HepG2 (cell line): ENCODE results near the gene SLC7A8. TPM values are rescaled to one million over a fixed set of nuclear protein-coding genes. Genes with fewer than 3 reads are reported as not detected.
A peak's percentile ranks its signal among the peaks of the same experiment; 100 is the strongest.

Source experiments
- BRCA1 ChIP-seq: sonication (generic); formaldehyde crosslinking; IDR thresholded peaks from 2 replicates; pipeline ENCODE4 v1.4.0; 2020; ENCODE audit warnings: missing genetic modification reagents
- KMT2B ChIP-seq: IDR thresholded peaks from 2 replicates; pipeline ENCODE4 v1.6.1; 2016; ENCODE audit warnings: missing genetic modification reagents, missing compliant biosample characterization
- NFE2 ChIP-seq: sonication (generic); formaldehyde crosslinking; IDR thresholded peaks from 2 replicates; pipeline ENCODE4 v1.4.0; 2020; ENCODE audit warnings: missing genetic modification reagents
- RAD21 ChIP-seq: fragments of 450-650 bp; formaldehyde crosslinking; IDR thresholded peaks from 2 replicates; pipeline ENCODE4 v1.5.0; 2020; ENCODE audit warnings: mild to moderate bottlenecking
- RARA ChIP-seq: IDR thresholded peaks from 2 replicates; pipeline ENCODE4 v1.6.1; 2016; ENCODE audit warnings: missing genetic modification reagents, missing compliant biosample characterization
- RORA ChIP-seq: sonication (generic); formaldehyde crosslinking; IDR thresholded peaks from 2 replicates; pipeline ENCODE4 v1.5.0; 2020; ENCODE audit warnings: mild to moderate bottlenecking, missing genetic modification reagents, moderate library complexity
- SIN3A ChIP-seq: IDR thresholded peaks from 2 replicates; pipeline ENCODE4 v1.6.1; 2011; ENCODE audit warnings: low read depth, mild to moderate bottlenecking, control low read depth, low read length, borderline replicate concordance
- STAG1 ChIP-seq: sonication (generic); formaldehyde crosslinking; IDR thresholded peaks from 2 replicates; pipeline ENCODE4 v1.4.0; 2020; ENCODE audit warnings: missing genetic modification reagents
- SUZ12 ChIP-seq: fragments of 150-350 bp; IDR thresholded peaks from 2 replicates; pipeline ENCODE4 v1.6.1; 2014; ENCODE audit warnings: low read depth, low read length
- TBL1XR1 ChIP-seq: fragments of 150-350 bp; IDR thresholded peaks from 2 replicates; pipeline ENCODE4 v1.6.1; 2014; ENCODE audit warnings: borderline replicate concordance, low read length; ENCODE audit not compliant: partially characterized antibody
- ZC3H13 ChIP-seq: sonication (generic); formaldehyde crosslinking; IDR thresholded peaks from 2 replicates; pipeline ENCODE4 v1.8.1; 2023; ENCODE audit warnings: mild to moderate bottlenecking, missing genetic modification reagents, moderate library complexity
- ZFP36L1 ChIP-seq: sonication (generic); formaldehyde crosslinking; IDR thresholded peaks from 2 replicates; pipeline ENCODE4 v1.8.0; 2022; ENCODE audit warnings: mild to moderate bottlenecking, missing genetic modification reagents, moderate library complexity
- ZMAT3 ChIP-seq: sonication (generic); formaldehyde crosslinking; conservative IDR thresholded peaks from 2 replicates; pipeline ENCODE4 v1.7.0; 2021; ENCODE audit warnings: missing genetic modification reagents
- ZNF263 ChIP-seq: sonication (generic); formaldehyde crosslinking; IDR thresholded peaks from 2 replicates; pipeline ENCODE4 v1.4.0; 2020; ENCODE audit warnings: missing genetic modification reagents
- ZNF570 ChIP-seq: sonication (generic); formaldehyde crosslinking; IDR thresholded peaks from 2 replicates; pipeline ENCODE4 v1.4.0; 2020; ENCODE audit warnings: mild to moderate bottlenecking, missing genetic modification reagents, borderline replicate concordance
- ZNF572 ChIP-seq: sonication (generic); formaldehyde crosslinking; IDR thresholded peaks from 2 replicates; pipeline ENCODE4 v1.5.1; 2020; ENCODE audit warnings: mild to moderate bottlenecking, missing genetic modification reagents
- ZNF652 ChIP-seq: IDR thresholded peaks from 2 replicates; pipeline ENCODE4 v1.6.1; 2016; ENCODE audit warnings: low read depth, borderline replicate concordance
- ZSCAN30 ChIP-seq: sonication (generic); formaldehyde crosslinking; IDR thresholded peaks from 2 replicates; pipeline ENCODE4 v1.5.0; 2020; ENCODE audit warnings: mild to moderate bottlenecking, missing genetic modification reagents
- polyA plus RNA-seq, 8 experiments: library from polyadenylated mRNA; depleted of rRNA in 3 of 8; stranded (reverse) in 7 of 8; unstranded in 1 of 8; fragments of >200 nt; fragmentation: Illumina TruSeq in 4 of 8; extraction: Trizol in 4 of 8; gene quantifications; 2 replicates each; pipeline versions ENCODE4 v1.2.1 to v1.2.3, GENCODE V29; 2011 to 2016; ENCODE audit warnings: low read depth in 4 of 8, missing spikeins in 1 of 8, mixed read lengths in 1 of 8; ENCODE audit not compliant: insufficient read depth in 1 of 8
- total RNA-seq, 5 experiments: library from RNA; depleted of rRNA; stranded (reverse); fragments of >200 nt; fragmentation: Illumina TruSeq; extraction: Trizol; gene quantifications; 2 replicates each; pipeline ENCODE4 v1.2.3, GENCODE V29; 2016; ENCODE audit warnings: low read depth in 1 of 5
- TF ChIP-seq, protein P1 (sequence below): IDR thresholded peaks from 2 replicates; pipeline ENCODE4 v1.6.1; 2016; ENCODE audit warnings: missing biosample characterization, missing genetic modification reagents, low read depth
- TF ChIP-seq, protein P2 (sequence below): sonication (generic); formaldehyde crosslinking; IDR thresholded peaks from 2 replicates; pipeline ENCODE4 v1.5.0; 2020; ENCODE audit warnings: missing genetic modification reagents, mild to moderate bottlenecking, borderline replicate concordance
- TF ChIP-seq, protein P3 (sequence below): sonication (generic); formaldehyde crosslinking; IDR thresholded peaks from 2 replicates; pipeline ENCODE4 v1.8.1; 2023; ENCODE audit warnings: missing genetic modification reagents, mild to moderate bottlenecking, borderline replicate concordance
- TF ChIP-seq, protein P4 (sequence below): IDR thresholded peaks from 2 replicates; pipeline ENCODE4 v1.6.1; 2016
- TF ChIP-seq, protein P5 (sequence below): sonication (generic); formaldehyde crosslinking; conservative IDR thresholded peaks from 2 replicates; pipeline ENCODE4 v1.8.0; 2022; ENCODE audit warnings: mild to moderate bottlenecking, moderate library complexity, missing genetic modification reagents
- TF ChIP-seq, protein P6 (sequence below): IDR thresholded peaks from 2 replicates; pipeline ENCODE4 v1.6.1; 2012; ENCODE audit warnings: low read depth, low read length, improper control_type of control experiment

SLC7A8 gene
- total and polyA plus RNA-seq, 2 of the 13 experiments (the other 11 are each of a cell fraction or from before 2014, with no cell fraction given), result 0.25 TPM; not detected in 1

DNA sequence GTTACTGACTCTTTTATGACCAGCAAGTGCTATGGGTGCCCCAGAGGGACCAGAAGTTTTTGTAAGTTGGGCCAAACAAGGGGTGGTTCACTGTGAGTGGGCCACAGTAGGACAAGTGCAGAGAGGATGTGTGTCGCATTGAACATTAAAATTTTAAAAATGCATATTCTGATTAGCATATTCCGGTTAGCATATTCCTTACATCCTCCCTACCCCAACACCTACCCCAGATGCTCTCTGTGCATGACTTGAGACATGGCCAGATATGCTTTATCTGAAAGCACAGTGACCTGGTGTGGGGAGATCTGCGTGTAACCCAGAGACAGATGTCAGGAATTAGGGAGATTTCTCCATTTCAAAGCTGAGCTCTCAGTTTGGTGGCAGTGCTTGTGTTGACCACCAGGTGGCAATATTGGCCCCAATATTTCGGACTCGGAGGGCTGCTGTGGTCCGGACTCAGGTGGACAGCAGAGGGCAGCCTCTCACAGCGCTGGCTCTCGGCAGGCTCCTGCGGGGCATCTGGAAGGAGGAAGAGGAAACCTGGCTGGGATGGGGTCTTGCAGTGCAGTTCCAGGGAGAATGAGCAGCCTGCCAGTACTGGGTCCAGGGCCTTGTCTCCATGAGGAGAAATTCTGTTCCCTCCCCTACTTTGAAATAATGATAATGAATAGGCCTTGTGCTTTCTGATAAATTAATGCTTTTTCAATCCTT is 62.8 kb downstream of the SLC7A8 start (continued):
- TF ChIP-seq, protein P1, sequence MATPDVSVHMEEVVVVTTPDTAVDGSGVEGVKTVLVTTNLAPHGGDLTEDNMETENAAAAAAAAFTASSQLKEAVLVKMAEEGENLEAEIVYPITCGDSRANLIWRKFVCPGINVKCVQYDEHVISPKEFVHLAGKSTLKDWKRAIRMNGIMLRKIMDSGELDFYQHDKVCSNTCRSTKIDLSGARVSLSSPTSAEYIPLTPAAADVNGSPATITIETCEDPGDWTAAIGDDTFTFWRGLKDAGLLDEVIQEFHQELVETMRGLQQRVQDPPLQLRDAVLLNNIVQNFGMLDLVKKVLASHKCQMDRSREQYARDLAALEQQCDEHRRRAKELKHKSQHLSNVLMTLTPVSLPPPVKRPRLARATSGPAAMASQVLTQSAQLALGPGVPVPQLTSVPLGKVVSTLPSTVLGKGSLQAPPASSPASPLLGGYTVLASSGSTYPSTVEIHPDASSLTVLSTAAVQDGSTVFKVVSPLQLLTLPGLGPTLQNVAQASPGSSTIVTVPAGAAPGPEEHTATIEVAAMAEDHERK (CRISPR knock-in tag), result no peak
- TF ChIP-seq, protein P2, sequence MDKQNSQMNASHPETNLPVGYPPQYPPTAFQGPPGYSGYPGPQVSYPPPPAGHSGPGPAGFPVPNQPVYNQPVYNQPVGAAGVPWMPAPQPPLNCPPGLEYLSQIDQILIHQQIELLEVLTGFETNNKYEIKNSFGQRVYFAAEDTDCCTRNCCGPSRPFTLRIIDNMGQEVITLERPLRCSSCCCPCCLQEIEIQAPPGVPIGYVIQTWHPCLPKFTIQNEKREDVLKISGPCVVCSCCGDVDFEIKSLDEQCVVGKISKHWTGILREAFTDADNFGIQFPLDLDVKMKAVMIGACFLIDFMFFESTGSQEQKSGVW (CRISPR knock-in tag), result no peak
- TF ChIP-seq, protein P3, sequence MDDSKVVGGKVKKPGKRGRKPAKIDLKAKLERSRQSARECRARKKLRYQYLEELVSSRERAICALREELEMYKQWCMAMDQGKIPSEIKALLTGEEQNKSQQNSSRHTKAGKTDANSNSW (CRISPR knock-in tag), result peak; percentile 26; the same call in 1 of the 2 replicates
- TF ChIP-seq ZMAT3 (CRISPR knock-in tag), result no peak
- TF ChIP-seq STAG1 (CRISPR knock-in tag), result peak; percentile 99
- TF ChIP-seq, protein P4, sequence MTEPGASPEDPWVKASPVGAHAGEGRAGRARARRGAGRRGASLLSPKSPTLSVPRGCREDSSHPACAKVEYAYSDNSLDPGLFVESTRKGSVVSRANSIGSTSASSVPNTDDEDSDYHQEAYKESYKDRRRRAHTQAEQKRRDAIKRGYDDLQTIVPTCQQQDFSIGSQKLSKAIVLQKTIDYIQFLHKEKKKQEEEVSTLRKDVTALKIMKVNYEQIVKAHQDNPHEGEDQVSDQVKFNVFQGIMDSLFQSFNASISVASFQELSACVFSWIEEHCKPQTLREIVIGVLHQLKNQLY, result peak; percentile 43; the same call in 1 of the 2 replicates
- peak; percentile 79; the same call in 1 of the 2 replicates for TF ChIP-seq BRCA1 (CRISPR knock-in tag)
- no peak for TF ChIP-seq ZNF570 (CRISPR knock-in tag)
- TF ChIP-seq TBL1XR1, result peak; percentile 46
- TF ChIP-seq, protein P5, sequence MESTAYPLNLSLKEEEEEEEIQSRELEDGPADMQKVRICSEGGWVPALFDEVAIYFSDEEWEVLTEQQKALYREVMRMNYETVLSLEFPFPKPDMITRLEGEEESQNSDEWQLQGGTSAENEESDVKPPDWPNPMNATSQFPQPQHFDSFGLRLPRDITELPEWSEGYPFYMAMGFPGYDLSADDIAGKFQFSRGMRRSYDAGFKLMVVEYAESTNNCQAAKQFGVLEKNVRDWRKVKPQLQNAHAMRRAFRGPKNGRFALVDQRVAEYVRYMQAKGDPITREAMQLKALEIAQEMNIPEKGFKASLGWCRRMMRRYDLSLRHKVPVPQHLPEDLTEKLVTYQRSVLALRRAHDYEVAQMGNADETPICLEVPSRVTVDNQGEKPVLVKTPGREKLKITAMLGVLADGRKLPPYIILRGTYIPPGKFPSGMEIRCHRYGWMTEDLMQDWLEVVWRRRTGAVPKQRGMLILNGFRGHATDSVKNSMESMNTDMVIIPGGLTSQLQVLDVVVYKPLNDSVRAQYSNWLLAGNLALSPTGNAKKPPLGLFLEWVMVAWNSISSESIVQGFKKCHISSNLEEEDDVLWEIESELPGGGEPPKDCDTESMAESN (CRISPR knock-in tag), result peak; percentile 89; the same call in 1 of the 2 replicates
- TF ChIP-seq SIN3A, result no peak
- TF ChIP-seq ZSCAN30, result no peak
- TF ChIP-seq RARA (CRISPR knock-in tag), result peak; percentile 42; the same call in 1 of the 2 replicates
- peak; percentile 40; the same call in 1 of the 2 replicates for TF ChIP-seq ZNF652 (CRISPR knock-in tag)
- TF ChIP-seq RORA (CRISPR knock-in tag), result no peak
- no peak for TF ChIP-seq NFE2 (CRISPR knock-in tag)
- no peak for TF ChIP-seq ZFP36L1 (CRISPR knock-in tag)
- TF ChIP-seq RAD21 (CRISPR knock-in tag), result peak; percentile 100
- peak; percentile 72 for TF ChIP-seq KMT2B
- TF ChIP-seq ZC3H13, result no peak
- TF ChIP-seq ZNF263, result no peak
- TF ChIP-seq SUZ12, result peak; percentile 46; the same call in 1 of the 2 replicates
- TF ChIP-seq ZNF572 (CRISPR knock-in tag), result peak; percentile 95; the same call in 1 of the 2 replicates
- TF ChIP-seq, protein P6, sequence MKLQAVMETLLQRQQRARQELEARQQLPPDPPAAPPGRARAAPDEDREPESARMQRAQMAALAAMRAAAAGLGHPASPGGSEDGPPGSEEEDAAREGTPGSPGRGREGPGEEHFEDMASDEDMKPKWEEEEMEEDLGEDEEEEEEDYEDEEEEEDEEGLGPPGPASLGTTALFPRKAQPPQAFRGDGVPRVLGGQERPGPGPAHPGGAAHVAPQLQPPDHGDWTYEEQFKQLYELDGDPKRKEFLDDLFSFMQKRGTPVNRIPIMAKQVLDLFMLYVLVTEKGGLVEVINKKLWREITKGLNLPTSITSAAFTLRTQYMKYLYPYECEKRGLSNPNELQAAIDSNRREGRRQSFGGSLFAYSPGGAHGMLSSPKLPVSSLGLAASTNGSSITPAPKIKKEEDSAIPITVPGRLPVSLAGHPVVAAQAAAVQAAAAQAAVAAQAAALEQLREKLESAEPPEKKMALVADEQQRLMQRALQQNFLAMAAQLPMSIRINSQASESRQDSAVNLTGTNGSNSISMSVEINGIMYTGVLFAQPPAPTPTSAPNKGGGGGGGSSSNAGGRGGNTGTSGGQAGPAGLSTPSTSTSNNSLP, result no peak; the same call in 1 of the 2 replicates
